Measurements from ENCODE around the gene HOXB7.

The HOXB7 gene

DNA sequence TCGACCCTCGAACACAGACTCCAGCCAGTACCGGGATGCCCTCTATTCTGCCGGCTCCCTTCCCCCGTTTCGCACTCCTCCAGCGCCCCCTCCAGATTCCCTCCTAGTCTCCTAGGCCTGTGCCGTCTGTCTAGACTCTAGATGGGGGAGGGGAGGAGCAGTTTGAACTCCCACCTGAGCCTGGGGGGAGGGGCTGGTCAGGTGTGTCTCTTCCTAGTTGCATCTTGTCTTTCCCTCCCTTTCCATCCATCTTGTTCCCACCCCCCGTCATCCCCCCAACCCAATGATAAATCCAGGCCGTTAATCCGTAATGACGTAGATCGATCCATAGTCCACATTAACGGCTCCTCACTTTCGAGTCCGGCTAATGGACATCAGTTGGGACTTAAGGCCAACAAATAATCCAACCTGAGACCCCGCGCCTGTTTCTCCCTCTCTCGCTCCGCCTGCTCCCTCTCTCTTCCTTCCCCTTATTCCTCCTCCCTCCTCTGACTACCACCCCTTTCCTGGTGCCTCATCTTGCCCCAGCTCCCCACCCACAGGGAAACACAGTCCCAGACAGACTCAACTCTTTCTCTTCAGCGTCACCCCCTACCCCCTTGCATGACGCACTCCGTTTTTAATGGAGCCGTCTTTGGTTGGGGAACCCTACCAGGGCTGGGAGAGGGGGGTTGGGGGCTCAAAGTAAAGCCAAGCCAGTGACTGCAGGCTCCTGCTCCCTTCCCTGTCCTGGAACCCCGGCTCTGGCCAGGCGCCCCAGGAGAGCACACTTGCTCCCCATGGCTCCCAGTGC lies 13.9 kb downstream of the HOXB7 start:
- H3K36me3 Mint-ChIP-seq (ENCODE audit: insufficient read depth): peaks cover 16% of the 10 kb centered on the region

GRCh38 chr17:48596000-48596734 lies 14.7 kb downstream of the HOXB7 start:
- ATAC-seq (replicated peaks): peak; percentile 18
- peaks cover 39 to 42% of the 10 kb centered on the region in 2 donors for H3K4me1 Mint-ChIP-seq (ENCODE audit: low read depth in 2 of 2)
- H3K27ac Mint-ChIP-seq: peak overlapping the region in 1 of 2 donors; percentile 18

More for the DNA sequence above, 13.9 kb downstream of the HOXB7 start:
- Mint-ChIP-seq H3K9me3 (no peaks in the 10 kb centered on the region), H3K27ac (peak overlapping the region; percentile 18 to 66), H3K27me3 (peaks cover 90 to 100% of the 10 kb centered on the region in 2 donors), H3K4me1 (ENCODE audit: low read depth in 2 of 2) (peaks cover 42 to 43% of the 10 kb centered on the region in 2 donors), H3K4me3 (peak overlapping the region; percentile 57 to 86)
- no peak for ATAC-seq (replicated peaks)
- no peak for DNase-seq

GRCh38 chr17:48595278-48595999 lies 15.4 kb downstream of the HOXB7 start:
- DNase-seq: no peak
- Mint-ChIP-seq H3K27ac (no peak overlapping the region), H3K4me1 (ENCODE audit: low read depth in 2 of 2) (peaks cover 39 to 42% of the 10 kb centered on the region in 2 donors), H3K27me3 (peaks cover 75 to 100% of the 10 kb centered on the region in 2 donors), H3K9me3 (no peaks in the 10 kb centered on the region), H3K4me3 (peak overlapping the region in 1 of 2 donors; percentile 38), H3K36me3 (ENCODE audit: insufficient read depth) (peaks cover 13% of the 10 kb centered on the region)
- ATAC-seq (replicated peaks): no peak

More at GRCh38 chr17:48596000-48596734, 14.7 kb downstream of the HOXB7 start:
- peaks cover 13% of the 10 kb centered on the region for H3K36me3 Mint-ChIP-seq (ENCODE audit: insufficient read depth)
- H3K4me3 Mint-ChIP-seq: peak overlapping the region; percentile 57 to 86
- no peaks in the 10 kb centered on the region for H3K9me3 Mint-ChIP-seq
- H3K27me3 Mint-ChIP-seq: peaks cover 82 to 100% of the 10 kb centered on the region in 2 donors
- no peak for DNase-seq

GRCh38 chr17:48594538-48595277 lies 16.1 kb downstream of the HOXB7 start:
- peaks cover 68 to 98% of the 10 kb centered on the region in 2 donors for H3K27me3 Mint-ChIP-seq
- H3K27ac Mint-ChIP-seq: no peak overlapping the region
- no peaks in the 10 kb centered on the region for H3K9me3 Mint-ChIP-seq
- H3K36me3 Mint-ChIP-seq (ENCODE audit: insufficient read depth): peaks cover 13% of the 10 kb centered on the region
- peaks cover 39 to 42% of the 10 kb centered on the region in 2 donors for H3K4me1 Mint-ChIP-seq (ENCODE audit: low read depth in 2 of 2)
- DNase-seq (no peak), ATAC-seq (replicated peaks) (no peak)
- peak overlapping the region in 1 of 2 donors; percentile 20 for H3K4me3 Mint-ChIP-seq

- H3K27ac Mint-ChIP-seq: peak overlapping the region in 1 of 2 donors; percentile 58
- peaks cover 39 to 42% of the 10 kb centered on the region in 2 donors for H3K4me1 Mint-ChIP-seq (ENCODE audit: low read depth in 2 of 2)
- DNase-seq: peak; percentile 78 to 86 (median 85)
- H3K9me3 Mint-ChIP-seq: no peaks in the 10 kb centered on the region
- H3K27me3 Mint-ChIP-seq: peaks cover 60 to 91% of the 10 kb centered on the region in 2 donors
- peaks cover 13% of the 10 kb centered on the region for H3K36me3 Mint-ChIP-seq (ENCODE audit: insufficient read depth)
- peak; percentile 67 for ATAC-seq (replicated peaks)
- peak overlapping the region; percentile 85 to 86 for H3K4me3 Mint-ChIP-seq
Measured at GRCh38 chr17:48593840-48594537, 16.8 kb downstream of the HOXB7 start.

- peaks cover 53 to 84% of the 10 kb centered on the region in 2 donors for H3K27me3 Mint-ChIP-seq
- ATAC-seq (replicated peaks) (peak; percentile 45), DNase-seq (no peak)
- H3K4me3 Mint-ChIP-seq: peak within 1 kb of the TSS; percentile 85 to 86
- H3K27ac Mint-ChIP-seq: peak within 1 kb of the TSS in 1 of 2 donors; percentile 58
- H3K36me3 Mint-ChIP-seq (ENCODE audit: insufficient read depth): peaks cover 13% of the 10 kb centered on the region
- peaks cover 34 to 39% of the 10 kb centered on the region in 2 donors for H3K4me1 Mint-ChIP-seq (ENCODE audit: low read depth in 2 of 2)
- H3K9me3 Mint-ChIP-seq: no peaks in the 10 kb centered on the region
Measured at GRCh38 chr17:48593126-48593829, 17.5 kb downstream of the HOXB7 start, which contains the start of gene HOXB5. HOXB5 (minus strand) TSS chr17:48593779; CDS start chr17:48593682, 97 bp downstream.

DNA sequence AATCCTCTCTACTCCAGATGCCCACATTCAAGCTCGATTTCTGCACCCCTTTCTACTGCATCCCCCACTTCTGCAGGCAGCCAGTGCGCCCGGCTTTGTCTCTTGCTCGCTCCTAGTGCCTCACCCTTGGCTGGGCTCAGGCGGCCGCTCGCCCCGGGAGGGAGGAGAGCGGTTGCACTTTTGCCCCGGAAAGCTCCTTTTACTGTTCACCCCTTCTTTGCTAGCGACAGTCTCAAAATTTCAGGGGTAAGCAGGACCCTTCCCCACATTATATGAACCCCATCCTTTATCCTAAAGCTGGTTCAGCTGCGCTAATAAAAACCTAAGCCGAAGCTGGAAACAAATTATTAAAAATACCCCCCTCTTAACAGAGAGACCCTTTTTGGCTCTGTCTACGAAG lies 18.2 kb downstream of the HOXB7 start:
- peak overlapping the region; percentile 85 to 86 for H3K4me3 Mint-ChIP-seq
- peaks cover 11% of the 10 kb centered on the region for H3K36me3 Mint-ChIP-seq (ENCODE audit: insufficient read depth)
- H3K9me3 Mint-ChIP-seq: no peaks in the 10 kb centered on the region
- peaks cover 27 to 32% of the 10 kb centered on the region in 2 donors for H3K4me1 Mint-ChIP-seq (ENCODE audit: low read depth in 2 of 2)
- DNase-seq (no peak), ATAC-seq (replicated peaks) (peak; percentile 24)
- peaks cover 49 to 80% of the 10 kb centered on the region in 2 donors for H3K27me3 Mint-ChIP-seq
- H3K27ac Mint-ChIP-seq: no peak overlapping the region

DNA sequence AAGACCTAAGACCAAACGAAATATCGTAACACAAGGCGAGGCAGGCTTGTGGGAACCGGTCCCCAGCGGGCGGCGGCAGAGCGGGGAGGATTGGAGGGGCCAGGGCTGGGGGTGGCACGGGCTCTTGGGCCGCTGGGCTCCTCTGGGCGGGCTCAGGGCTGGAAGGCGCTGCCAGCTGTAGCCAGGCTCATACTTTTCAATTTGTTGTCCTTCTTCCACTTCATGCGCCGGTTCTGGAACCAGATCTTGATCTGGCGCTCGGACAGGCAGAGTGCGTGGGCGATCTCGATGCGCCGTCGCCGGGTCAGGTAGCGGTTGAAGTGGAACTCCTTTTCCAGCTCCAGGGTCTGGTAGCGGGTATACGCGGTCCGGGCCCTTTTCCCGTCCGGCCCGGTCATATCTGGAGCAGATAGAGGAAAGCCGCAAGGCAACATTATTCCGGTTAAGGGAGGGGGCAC lies 18.7 kb downstream of the HOXB7 start:
- no peak for DNase-seq
- Mint-ChIP-seq H3K4me1 (ENCODE audit: low read depth in 2 of 2) (peaks cover 22 to 27% of the 10 kb centered on the region in 2 donors), H3K27me3 (peaks cover 47 to 80% of the 10 kb centered on the region in 2 donors), H3K36me3 (ENCODE audit: insufficient read depth) (peaks cover 6% of the 10 kb centered on the region), H3K27ac (no peak overlapping the region), H3K4me3 (no peak overlapping the region), H3K9me3 (no peaks in the 10 kb centered on the region)
- no peak for ATAC-seq (replicated peaks)

GRCh38 chr17:48591255-48592056 lies 19.4 kb downstream of the HOXB7 start:
- ATAC-seq (replicated peaks): no peak
- Mint-ChIP-seq H3K36me3 (ENCODE audit: insufficient read depth) (peaks cover 2% of the 10 kb centered on the region), H3K27me3 (peaks cover 42 to 80% of the 10 kb centered on the region in 2 donors), H3K9me3 (no peaks in the 10 kb centered on the region), H3K4me1 (ENCODE audit: low read depth in 2 of 2) (peaks cover 18 to 21% of the 10 kb centered on the region in 2 donors), H3K4me3 (no peak overlapping the region), H3K27ac (no peak overlapping the region)
- no peak for DNase-seq

- Mint-ChIP-seq H3K4me3 (no peak overlapping the region), H3K4me1 (ENCODE audit: low read depth in 2 of 2) (peaks cover 22 to 25% of the 10 kb centered on the region in 2 donors), H3K9me3 (no peaks in the 10 kb centered on the region), H3K27me3 (peaks cover 42 to 80% of the 10 kb centered on the region in 2 donors), H3K27ac (no peak overlapping the region), H3K36me3 (ENCODE audit: insufficient read depth) (peaks cover 4% of the 10 kb centered on the region)
- ATAC-seq (replicated peaks) (no peak), DNase-seq (no peak)
Measured at GRCh38 chr17:48590607-48591161, 20.1 kb downstream of the HOXB7 start.
